Ovary (tissue), 3 donors: ENCODE measurements around the gene HDAC5.

Experiments
- CTCF ChIP-seq, 3 donors: fragments of 450-650 bp in 2 of 3; fragments of 200-600 bp in 1 of 3; IDR thresholded peaks; one replicate each; pipeline versions ENCODE4 v1.5.1 to v1.8.0; 2016 to 2022; ENCODE audit warnings: antibody characterized with exemption in 3 of 3, mild to moderate bottlenecking in 1 of 3
- POLR2A ChIP-seq: fragments of 450-650 bp; IDR thresholded peaks from one replicate; pipeline ENCODE4 v1.6.1; 2017; ENCODE audit warnings: antibody characterized with exemption, mild to moderate bottlenecking, moderate library complexity
- donor health status: DM: no; HTN: no; CAD: no.

DNA sequence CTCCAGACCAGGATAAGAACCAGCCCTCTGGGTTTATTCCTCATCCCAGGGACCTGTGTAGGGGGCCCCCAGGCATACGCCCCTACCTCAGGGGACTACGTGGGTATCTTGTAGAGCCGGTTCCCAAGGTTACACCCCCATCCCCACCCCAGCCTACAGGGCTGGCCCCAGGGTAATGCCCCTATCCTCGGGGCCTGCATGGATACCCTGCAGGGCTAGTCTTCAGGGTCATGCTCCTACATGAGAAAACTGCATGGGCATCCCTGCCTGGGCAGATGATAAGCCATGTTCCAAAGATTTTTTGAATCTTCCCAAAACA, 14.2 kb downstream of the HDAC5 start:
- TF ChIP-seq POLR2A (no peak), CTCF (IDR thresholded peaks at IDR 0.05) (no peak)
